Thoracic aorta (tissue), 2 donors: ENCODE data around the gene ROBO3. TPM values are rescaled to one million over a fixed set of nuclear protein-coding genes. Genes with fewer than 3 reads are reported as not detected.

Experiments used
- ATAC-seq: fragments of 150-250 bp; one replicate; pipeline ENCODE4 v1.8.0; 2017; ENCODE audit warnings: low read depth; ENCODE audit not compliant: insufficient number of reproducible peaks, low FRiP score
- DNase-seq: peaks from one replicate; pipeline ENCODE4 v3.0.0-alpha.2; 2020; ENCODE audit warnings: low spot score
- H3K27ac ChIP-seq, 2 donors: fragments of 200-600 bp; sonication (generic); 1 replicate in 1 of 2; 2 replicates in 1 of 2; pipeline ENCODE4 v1.5.1; 2016; ENCODE audit warnings: mild to moderate bottlenecking in 2 of 2, moderate library complexity in 2 of 2
- H3K27me3 ChIP-seq: fragments of 200-600 bp; sonication (generic); replicated peaks from 2 replicates; pipeline ENCODE4 v1.6.0; 2016; ENCODE audit warnings: mild to moderate bottlenecking; ENCODE audit not compliant: insufficient read depth
- H3K36me3 ChIP-seq: fragments of 200-600 bp; sonication (generic); one replicate; pipeline ENCODE4 v1.5.1; 2016
- H3K4me1 ChIP-seq, 2 donors: fragments of 200-600 bp; sonication (generic); 1 replicate in 1 of 2; 2 replicates in 1 of 2; pipeline versions ENCODE4 v1.5.1 to v1.6.0; 2016; ENCODE audit warnings: low read depth in 2 of 2, mild to moderate bottlenecking in 1 of 2; ENCODE audit not compliant: control insufficient read depth in 1 of 2
- H3K4me3 ChIP-seq: fragments of 200-600 bp; sonication (generic); 2 replicates; pipeline ENCODE4 v1.5.1; 2016; ENCODE audit warnings: mild to moderate bottlenecking
- H3K9me3 ChIP-seq: fragments of 200-600 bp; sonication (generic); 2 replicates; pipeline ENCODE4 v1.5.1; 2016
- total RNA-seq, 2 donors: library from RNA; depleted of rRNA; stranded (reverse); fragments of >200 nt; gene quantifications; one replicate each; pipeline versions ENCODE4 v1.1.0 to v1.2.3, GENCODE V29; 2016
- TF ChIP-seq, protein P1 (sequence below): fragments of 200-600 bp; sonication (generic); IDR thresholded peaks from one replicate; pipeline ENCODE4 v1.5.1; 2019; ENCODE audit warnings: antibody characterized with exemption

The ROBO3 gene
- total RNA-seq, 2 donors from 2014 or later, result 5.5 to 13.7 TPM

DNA sequence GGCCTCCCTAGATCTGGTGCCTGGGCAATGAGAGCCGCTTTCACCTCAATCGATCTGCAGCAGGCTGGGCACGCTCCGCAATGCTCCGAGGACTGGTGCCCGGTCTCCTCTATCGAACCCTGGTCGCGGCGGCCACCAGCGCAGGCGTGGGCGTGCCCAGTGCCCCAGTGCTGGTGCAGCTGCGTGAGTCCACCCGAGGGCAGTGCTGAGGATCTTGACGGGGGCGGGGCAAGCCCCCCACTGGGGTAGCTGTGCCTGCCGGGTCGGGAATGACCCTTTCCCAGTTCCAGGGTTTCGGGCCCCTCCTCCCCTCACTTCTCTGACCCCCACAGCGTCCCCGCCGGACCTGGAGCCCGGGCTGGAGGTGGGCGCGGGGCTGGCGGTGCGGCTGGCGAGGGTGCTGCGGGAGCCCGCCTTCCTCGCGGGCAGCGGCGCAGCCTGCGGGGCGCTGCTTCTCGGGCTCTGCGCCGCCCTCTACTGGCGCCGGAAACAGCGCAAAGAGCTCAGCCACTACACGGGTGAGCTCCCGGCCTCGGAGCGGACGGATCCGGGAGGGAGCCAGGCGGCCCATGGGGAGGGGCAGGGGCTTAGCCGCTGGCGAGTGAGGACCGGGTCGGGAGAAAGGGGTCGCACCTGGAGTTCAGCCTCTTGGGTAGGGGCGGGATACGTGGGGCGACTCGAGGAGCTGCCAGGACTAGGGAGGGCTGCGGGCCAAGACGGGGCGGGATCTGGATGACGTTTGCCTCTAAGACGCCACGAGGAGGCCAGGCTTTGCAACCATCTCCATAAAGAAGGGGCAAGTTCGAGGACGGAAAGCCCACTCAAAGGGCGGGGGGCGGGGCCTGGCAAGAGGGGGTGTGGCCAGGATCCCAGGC, 10.9 kb downstream of the ROBO3 start:
- ATAC-seq, result peak; percentile 73
- TF ChIP-seq, protein P1, sequence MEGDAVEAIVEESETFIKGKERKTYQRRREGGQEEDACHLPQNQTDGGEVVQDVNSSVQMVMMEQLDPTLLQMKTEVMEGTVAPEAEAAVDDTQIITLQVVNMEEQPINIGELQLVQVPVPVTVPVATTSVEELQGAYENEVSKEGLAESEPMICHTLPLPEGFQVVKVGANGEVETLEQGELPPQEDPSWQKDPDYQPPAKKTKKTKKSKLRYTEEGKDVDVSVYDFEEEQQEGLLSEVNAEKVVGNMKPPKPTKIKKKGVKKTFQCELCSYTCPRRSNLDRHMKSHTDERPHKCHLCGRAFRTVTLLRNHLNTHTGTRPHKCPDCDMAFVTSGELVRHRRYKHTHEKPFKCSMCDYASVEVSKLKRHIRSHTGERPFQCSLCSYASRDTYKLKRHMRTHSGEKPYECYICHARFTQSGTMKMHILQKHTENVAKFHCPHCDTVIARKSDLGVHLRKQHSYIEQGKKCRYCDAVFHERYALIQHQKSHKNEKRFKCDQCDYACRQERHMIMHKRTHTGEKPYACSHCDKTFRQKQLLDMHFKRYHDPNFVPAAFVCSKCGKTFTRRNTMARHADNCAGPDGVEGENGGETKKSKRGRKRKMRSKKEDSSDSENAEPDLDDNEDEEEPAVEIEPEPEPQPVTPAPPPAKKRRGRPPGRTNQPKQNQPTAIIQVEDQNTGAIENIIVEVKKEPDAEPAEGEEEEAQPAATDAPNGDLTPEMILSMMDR, result peak; percentile 60
- Histone ChIP-seq H3K4me1 (peaks cover 0 to 14% of the 10 kb centered on the region in 2 donors), H3K9me3 (no peaks in the 10 kb centered on the region), H3K36me3 (no peaks in the 10 kb centered on the region), H3K27ac (peak overlapping the region; percentile 63 to 86), H3K4me3 (peak overlapping the region; percentile 72), H3K27me3 (no peaks in the 10 kb centered on the region)
- peak; percentile 59 for DNase-seq

DNA sequence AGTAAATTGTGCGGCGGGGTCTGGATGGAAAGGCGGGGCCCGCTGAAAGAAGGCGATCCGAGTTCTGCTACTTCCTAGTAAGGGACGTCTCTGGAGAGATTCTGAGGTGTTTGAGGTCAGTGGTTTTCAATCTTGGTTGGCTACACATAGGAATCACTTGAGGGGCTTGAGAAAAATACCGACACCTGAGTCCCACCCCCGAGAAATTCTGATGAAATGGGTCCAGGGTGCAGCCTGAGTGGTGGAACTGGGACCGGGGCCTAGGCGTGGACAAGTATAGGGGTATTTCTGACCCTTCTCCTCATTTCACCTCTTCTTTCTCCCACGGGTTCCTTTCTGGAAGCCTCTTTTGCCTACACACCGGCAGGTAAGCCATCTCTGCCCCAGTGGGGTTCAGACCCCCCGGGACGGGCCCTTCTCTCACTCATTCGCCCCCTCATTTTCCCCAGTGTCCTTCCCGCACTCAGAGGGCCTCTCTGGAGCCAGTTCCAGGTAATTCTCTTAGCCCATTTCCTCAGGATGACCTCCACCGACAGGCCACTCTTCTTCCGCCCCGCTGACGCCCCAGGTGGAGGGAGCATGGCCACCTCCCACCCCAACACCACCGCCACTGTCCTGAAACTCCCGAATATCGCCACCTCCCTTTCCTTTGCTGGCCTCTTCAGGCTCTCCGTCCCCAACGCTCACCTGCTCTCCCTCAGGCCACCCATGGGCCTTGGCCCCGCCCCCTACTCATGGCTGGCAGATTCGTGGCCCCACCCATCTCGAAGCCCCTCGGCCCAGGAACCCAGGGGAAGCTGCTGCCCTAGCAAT, 11.8 kb downstream of the ROBO3 start:
- H3K9me3 ChIP-seq, result no peaks in the 10 kb centered on the region
- H3K4me1 ChIP-seq, result peaks cover 0 to 14% of the 10 kb centered on the region in 2 donors
- no peaks in the 10 kb centered on the region for H3K27me3 ChIP-seq
- DNase-seq, result no peak
- H3K27ac ChIP-seq, result peak overlapping the region; percentile 63 to 86
- ATAC-seq, result no peak
- no peaks in the 10 kb centered on the region for H3K36me3 ChIP-seq
- peak overlapping the region; percentile 72 for H3K4me3 ChIP-seq
- TF ChIP-seq, protein P1, result no peak

DNA sequence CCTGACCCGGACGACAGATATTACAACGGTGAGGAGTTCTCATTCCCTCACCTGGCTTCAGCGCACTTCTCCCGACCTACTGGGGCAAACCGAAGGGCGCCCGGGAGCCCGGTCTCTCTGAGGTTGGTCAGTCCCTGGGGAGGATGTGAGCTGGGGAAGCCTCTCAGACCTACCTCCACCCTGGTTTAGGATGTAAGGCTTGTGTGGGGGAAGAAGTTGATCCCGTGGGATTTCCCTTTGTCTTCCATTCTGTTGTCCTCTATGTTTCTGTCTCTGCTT, 12.3 kb downstream of the ROBO3 start:
- H3K4me3 ChIP-seq, result peak overlapping the region; percentile 72
- no peak overlapping the region for H3K27ac ChIP-seq
- ATAC-seq, result no peak
- TF ChIP-seq, protein P1, result no peak
- no peak for DNase-seq
- no peaks in the 10 kb centered on the region for H3K9me3 ChIP-seq
- peaks cover 0 to 14% of the 10 kb centered on the region in 2 donors for H3K4me1 ChIP-seq
- H3K27me3 ChIP-seq, result no peaks in the 10 kb centered on the region
- H3K36me3 ChIP-seq, result no peaks in the 10 kb centered on the region

DNA sequence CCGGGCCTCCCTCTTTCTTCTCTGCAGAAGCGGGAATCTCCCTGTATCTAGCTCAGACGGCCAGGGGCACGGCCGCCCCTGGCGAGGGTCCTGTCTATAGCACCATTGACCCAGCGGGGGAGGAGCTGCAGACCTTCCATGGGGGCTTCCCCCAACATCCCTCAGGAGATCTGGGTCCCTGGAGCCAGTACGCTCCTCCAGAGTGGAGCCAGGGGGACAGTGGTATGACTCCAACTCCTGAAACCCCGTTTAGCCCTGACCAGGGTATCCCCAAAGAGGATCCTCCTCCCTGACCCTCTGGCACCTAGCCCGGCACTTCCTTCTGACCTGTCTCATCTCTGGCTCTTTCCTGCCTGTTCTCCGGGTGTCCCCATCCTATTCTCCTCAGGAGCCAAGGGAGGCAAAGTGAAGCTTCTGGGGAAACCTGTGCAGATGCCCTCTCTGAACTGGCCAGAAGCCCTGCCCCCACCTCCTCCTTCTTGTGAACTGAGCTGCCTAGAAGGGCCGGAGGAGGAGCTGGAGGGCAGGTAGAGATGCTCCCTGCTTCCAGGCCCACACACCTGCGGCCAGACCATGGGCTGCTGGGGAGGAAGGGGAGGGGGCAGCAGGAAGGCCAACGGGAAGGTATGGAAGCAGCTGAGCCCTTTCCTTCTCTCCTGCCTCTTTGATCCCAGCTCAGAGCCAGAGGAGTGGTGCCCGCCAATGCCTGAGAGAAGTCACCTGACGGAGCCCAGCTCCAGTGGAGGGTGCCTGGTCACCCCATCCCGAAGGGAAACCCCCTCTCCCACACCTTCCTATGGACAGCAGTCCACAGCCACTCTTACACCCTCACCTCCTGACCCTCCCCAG, 12.9 kb downstream of the ROBO3 start:
- H3K36me3 ChIP-seq, result no peaks in the 10 kb centered on the region
- TF ChIP-seq, protein P1, result no peak
- DNase-seq, result no peak
- no peaks in the 10 kb centered on the region for H3K27me3 ChIP-seq
- peaks cover 0 to 14% of the 10 kb centered on the region in 2 donors for H3K4me1 ChIP-seq
- H3K27ac ChIP-seq, result no peak overlapping the region
- no peak for ATAC-seq
- no peaks in the 10 kb centered on the region for H3K9me3 ChIP-seq
- no peak overlapping the region for H3K4me3 ChIP-seq
